DND-41 (cell line): ENCODE measurements around the gene FOXL2.

Source experiments
- EZH2 ChIP-seq: IDR thresholded peaks from 3 replicates; pipeline ENCODE4 v1.6.1; 2012; ENCODE audit warnings: borderline replicate concordance, low read depth, mild to moderate bottlenecking, moderate library complexity, low read length, inconsistent platforms; ENCODE audit not compliant: severe bottlenecking
- TF ChIP-seq, protein P1 (sequence below): IDR thresholded peaks from 2 replicates; pipeline ENCODE4 v1.5.1; 2012; ENCODE audit warnings: borderline replicate concordance, low read length, moderate library complexity, mild to moderate bottlenecking; ENCODE audit not compliant: poor library complexity, severe bottlenecking; ENCODE audit errors: extremely low read depth

DNA sequence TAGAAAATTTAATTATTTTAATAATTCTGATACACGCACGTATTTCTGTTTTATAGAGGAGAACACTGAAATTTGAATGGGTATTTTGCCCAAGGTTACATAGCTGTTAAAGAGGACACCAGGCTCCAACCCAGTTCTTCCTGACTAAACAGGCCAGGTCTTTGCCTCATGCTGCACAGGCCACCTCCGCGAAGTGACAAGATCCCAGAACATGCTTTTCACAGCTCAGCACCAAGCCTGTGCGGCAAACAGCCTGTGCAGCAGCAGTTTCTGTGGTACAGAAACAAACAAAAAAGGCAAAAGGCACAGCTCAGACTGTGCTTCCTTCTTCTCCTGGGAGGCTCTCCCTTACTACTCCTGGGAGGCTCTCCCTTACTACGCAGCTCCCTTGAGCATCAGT lies 6.5 kb downstream of the FOXL2 start:
- TF ChIP-seq, protein P1, sequence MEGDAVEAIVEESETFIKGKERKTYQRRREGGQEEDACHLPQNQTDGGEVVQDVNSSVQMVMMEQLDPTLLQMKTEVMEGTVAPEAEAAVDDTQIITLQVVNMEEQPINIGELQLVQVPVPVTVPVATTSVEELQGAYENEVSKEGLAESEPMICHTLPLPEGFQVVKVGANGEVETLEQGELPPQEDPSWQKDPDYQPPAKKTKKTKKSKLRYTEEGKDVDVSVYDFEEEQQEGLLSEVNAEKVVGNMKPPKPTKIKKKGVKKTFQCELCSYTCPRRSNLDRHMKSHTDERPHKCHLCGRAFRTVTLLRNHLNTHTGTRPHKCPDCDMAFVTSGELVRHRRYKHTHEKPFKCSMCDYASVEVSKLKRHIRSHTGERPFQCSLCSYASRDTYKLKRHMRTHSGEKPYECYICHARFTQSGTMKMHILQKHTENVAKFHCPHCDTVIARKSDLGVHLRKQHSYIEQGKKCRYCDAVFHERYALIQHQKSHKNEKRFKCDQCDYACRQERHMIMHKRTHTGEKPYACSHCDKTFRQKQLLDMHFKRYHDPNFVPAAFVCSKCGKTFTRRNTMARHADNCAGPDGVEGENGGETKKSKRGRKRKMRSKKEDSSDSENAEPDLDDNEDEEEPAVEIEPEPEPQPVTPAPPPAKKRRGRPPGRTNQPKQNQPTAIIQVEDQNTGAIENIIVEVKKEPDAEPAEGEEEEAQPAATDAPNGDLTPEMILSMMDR, result no peak
- no peak for TF ChIP-seq EZH2
